ENCODE data around the gene ERCC1.

GRCh38 chr19:45462174-45462573 lies 38.5 kb upstream of the ERCC1 start:
- TF ChIP-seq, protein P1, sequence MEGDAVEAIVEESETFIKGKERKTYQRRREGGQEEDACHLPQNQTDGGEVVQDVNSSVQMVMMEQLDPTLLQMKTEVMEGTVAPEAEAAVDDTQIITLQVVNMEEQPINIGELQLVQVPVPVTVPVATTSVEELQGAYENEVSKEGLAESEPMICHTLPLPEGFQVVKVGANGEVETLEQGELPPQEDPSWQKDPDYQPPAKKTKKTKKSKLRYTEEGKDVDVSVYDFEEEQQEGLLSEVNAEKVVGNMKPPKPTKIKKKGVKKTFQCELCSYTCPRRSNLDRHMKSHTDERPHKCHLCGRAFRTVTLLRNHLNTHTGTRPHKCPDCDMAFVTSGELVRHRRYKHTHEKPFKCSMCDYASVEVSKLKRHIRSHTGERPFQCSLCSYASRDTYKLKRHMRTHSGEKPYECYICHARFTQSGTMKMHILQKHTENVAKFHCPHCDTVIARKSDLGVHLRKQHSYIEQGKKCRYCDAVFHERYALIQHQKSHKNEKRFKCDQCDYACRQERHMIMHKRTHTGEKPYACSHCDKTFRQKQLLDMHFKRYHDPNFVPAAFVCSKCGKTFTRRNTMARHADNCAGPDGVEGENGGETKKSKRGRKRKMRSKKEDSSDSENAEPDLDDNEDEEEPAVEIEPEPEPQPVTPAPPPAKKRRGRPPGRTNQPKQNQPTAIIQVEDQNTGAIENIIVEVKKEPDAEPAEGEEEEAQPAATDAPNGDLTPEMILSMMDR (IDR thresholded peaks at IDR 0.05), result no peak
- TF ChIP-seq POLR2A (IDR thresholded peaks at IDR 0.05), result no peak

All from lower leg skin (tissue), 3 donors.